ENCODE data around the gene LRIG3.

Gene LRIG3

GRCh38 chr12:58916921-58917511 lies 3.3 kb downstream of the LRIG3 start:
- TF ChIP-seq CTCF (conservative IDR thresholded peaks at IDR 0.05; ENCODE audit: low read depth, low read length): no peak
- peak overlapping the region; percentile 89 for H3K4me3 ChIP-seq (ENCODE audit: low read depth, low read length)
- peak; percentile 86 for DNase-seq (ENCODE audit: low read depth)

GRCh38 chr12:58916161-58916621 lies 4.1 kb downstream of the LRIG3 start:
- peak overlapping the region; percentile 23 for H3K4me3 ChIP-seq (ENCODE audit: low read depth, low read length)
- TF ChIP-seq CTCF (conservative IDR thresholded peaks at IDR 0.05; ENCODE audit: low read depth, low read length): no peak
- DNase-seq (ENCODE audit: low read depth): no peak

GRCh38 chr12:58915634-58916033 lies 4.7 kb downstream of the LRIG3 start:
- no peak overlapping the region for H3K4me3 ChIP-seq (ENCODE audit: low read depth, low read length)
- peak; percentile 69 for DNase-seq (ENCODE audit: low read depth)
- TF ChIP-seq CTCF (conservative IDR thresholded peaks at IDR 0.05; ENCODE audit: low read depth, low read length): no peak

- DNase-seq (ENCODE audit: low read depth): no peak
- no peak for TF ChIP-seq CTCF (conservative IDR thresholded peaks at IDR 0.05; ENCODE audit: low read depth, low read length)
- H3K4me3 ChIP-seq (ENCODE audit: low read depth, low read length): no peak overlapping the region
Measured at GRCh38 chr12:58915037-58915436, 5.3 kb downstream of the LRIG3 start.

- H3K4me3 ChIP-seq (ENCODE audit: low read depth, low read length): no peak overlapping the region
- no peak for TF ChIP-seq CTCF (conservative IDR thresholded peaks at IDR 0.05; ENCODE audit: low read depth, low read length)
- no peak for DNase-seq (ENCODE audit: low read depth)
Measured at GRCh38 chr12:58914457-58914856, 5.8 kb downstream of the LRIG3 start.

GRCh38 chr12:58907391-58907790 lies 12.9 kb downstream of the LRIG3 start:
- TF ChIP-seq CTCF (conservative IDR thresholded peaks at IDR 0.05; ENCODE audit: low read depth, low read length): no peak
- DNase-seq (ENCODE audit: low read depth): no peak

GRCh38 chr12:58906917-58907316 lies 13.4 kb downstream of the LRIG3 start:
- DNase-seq (ENCODE audit: low read depth): no peak
- no peak overlapping the region for H3K4me3 ChIP-seq (ENCODE audit: low read depth, low read length)
- no peak for TF ChIP-seq CTCF (conservative IDR thresholded peaks at IDR 0.05; ENCODE audit: low read depth, low read length)

More at GRCh38 chr12:58907391-58907790, 12.9 kb downstream of the LRIG3 start:
- no peak overlapping the region for H3K4me3 ChIP-seq (ENCODE audit: low read depth, low read length)

All from choroid plexus epithelial cell (primary cell).